HEK293T (cell line): Measurements from ENCODE around the gene GPD2.

Experiments used
- CTCF ChIA-PET: fragments of 350-600 bp; formaldehyde crosslinking; extraction: SDS; loops from one replicate; lab custom pipeline; 2021; ENCODE audit warnings: antibody characterized with exemption, inconsistent platforms; lab: Yijun Ruan, JAX
- POLR2A ChIA-PET: fragments of 350-600 bp; formaldehyde crosslinking; extraction: SDS; loops from one replicate; lab custom pipeline; 2020; ENCODE audit warnings: antibody characterized with exemption, inconsistent platforms; lab: Yijun Ruan, JAX
- DNase-seq: peaks from one replicate; pipeline ENCODE4 v3.0.0; 2012; ENCODE audit warnings: mixed read lengths; ENCODE audit errors: extremely low spot score
- ARNT ChIP-seq: fragments of 450-650 bp; IDR thresholded peaks from 2 replicates; pipeline ENCODE4 v1.6.1; 2017; ENCODE audit warnings: mild to moderate bottlenecking
- BHLHE40 ChIP-seq: fragments of 450-650 bp; IDR thresholded peaks from 2 replicates; pipeline ENCODE4 v1.6.1; 2016; ENCODE audit warnings: mild to moderate bottlenecking, moderate library complexity, borderline replicate concordance
- CTBP1 ChIP-seq: fragments of 450-650 bp; IDR thresholded peaks from 2 replicates; pipeline ENCODE4 v1.6.1; 2016; ENCODE audit warnings: borderline replicate concordance
- ELF4 ChIP-seq: fragments of 450-650 bp; IDR thresholded peaks from 2 replicates; pipeline ENCODE4 v1.6.1; 2017; ENCODE audit warnings: antibody characterized with exemption
- FOXA1 ChIP-seq: fragments of 450-650 bp; IDR thresholded peaks from 2 replicates; pipeline ENCODE4 v1.6.1; 2016; ENCODE audit warnings: mild to moderate bottlenecking
- FOXK2 ChIP-seq: fragments of 450-650 bp; IDR thresholded peaks from 2 replicates; pipeline ENCODE4 v1.6.1; 2016; ENCODE audit warnings: mild to moderate bottlenecking
- FOXM1 ChIP-seq: fragments of 450-650 bp; IDR thresholded peaks from 2 replicates; pipeline ENCODE4 v1.6.1; 2017; ENCODE audit warnings: mild to moderate bottlenecking, borderline replicate concordance
- HDGF ChIP-seq: fragments of 450-650 bp; IDR thresholded peaks from 2 replicates; pipeline ENCODE4 v1.6.1; 2017; ENCODE audit warnings: antibody characterized with exemption, borderline replicate concordance
- L3MBTL2 ChIP-seq: fragments of 450-650 bp; conservative IDR thresholded peaks from 2 replicates; pipeline ENCODE4 v1.6.1; 2016; ENCODE audit warnings: mild to moderate bottlenecking
- LEF1 ChIP-seq: fragments of 450-650 bp; IDR thresholded peaks from 2 replicates; pipeline ENCODE4 v1.6.1; 2017; ENCODE audit warnings: mild to moderate bottlenecking, borderline replicate concordance
- NFRKB ChIP-seq: fragments of 450-650 bp; IDR thresholded peaks from 2 replicates; pipeline ENCODE4 v1.6.1; 2016; ENCODE audit warnings: mild to moderate bottlenecking, moderate library complexity
- PKNOX1 ChIP-seq: fragments of 450-650 bp; IDR thresholded peaks from 2 replicates; pipeline ENCODE4 v1.6.1; 2016
- SP1 ChIP-seq: fragments of 450-650 bp; IDR thresholded peaks from 2 replicates; pipeline ENCODE4 v1.6.1; 2017
- SUZ12 ChIP-seq: fragments of 450-650 bp; IDR thresholded peaks from 2 replicates; pipeline ENCODE4 v1.6.1; 2016; ENCODE audit warnings: mild to moderate bottlenecking
- TARDBP ChIP-seq: fragments of 450-650 bp; IDR thresholded peaks from 2 replicates; pipeline ENCODE4 v1.6.1; 2016
- ZNF384 ChIP-seq: fragments of 450-650 bp; IDR thresholded peaks from 2 replicates; pipeline ENCODE4 v1.6.1; 2016

GPD2 gene

GRCh38 chr2:156430980-156431358 lies 5.2 kb upstream of the GPD2 start:
- ChIA-PET POLR2A (interaction anchor here (1.0 kb wide), 1 partner anchor 90 kb away, joined by 4 read pairs; no protein-coding TSS in a partner anchor), CTCF (interaction anchor here (0.6 kb wide), 1 partner anchor 297 kb away, joined by 3 read pairs; no protein-coding TSS in a partner anchor)
- DNase-seq: no peak
- TF ChIP-seq CTBP1 (no peak), ZNF384 (no peak), HDGF (no peak), BHLHE40 (no peak), NFRKB (no peak), L3MBTL2 (no peak), LEF1 (no peak), FOXK2 (no peak), ELF4 (no peak)

DNA sequence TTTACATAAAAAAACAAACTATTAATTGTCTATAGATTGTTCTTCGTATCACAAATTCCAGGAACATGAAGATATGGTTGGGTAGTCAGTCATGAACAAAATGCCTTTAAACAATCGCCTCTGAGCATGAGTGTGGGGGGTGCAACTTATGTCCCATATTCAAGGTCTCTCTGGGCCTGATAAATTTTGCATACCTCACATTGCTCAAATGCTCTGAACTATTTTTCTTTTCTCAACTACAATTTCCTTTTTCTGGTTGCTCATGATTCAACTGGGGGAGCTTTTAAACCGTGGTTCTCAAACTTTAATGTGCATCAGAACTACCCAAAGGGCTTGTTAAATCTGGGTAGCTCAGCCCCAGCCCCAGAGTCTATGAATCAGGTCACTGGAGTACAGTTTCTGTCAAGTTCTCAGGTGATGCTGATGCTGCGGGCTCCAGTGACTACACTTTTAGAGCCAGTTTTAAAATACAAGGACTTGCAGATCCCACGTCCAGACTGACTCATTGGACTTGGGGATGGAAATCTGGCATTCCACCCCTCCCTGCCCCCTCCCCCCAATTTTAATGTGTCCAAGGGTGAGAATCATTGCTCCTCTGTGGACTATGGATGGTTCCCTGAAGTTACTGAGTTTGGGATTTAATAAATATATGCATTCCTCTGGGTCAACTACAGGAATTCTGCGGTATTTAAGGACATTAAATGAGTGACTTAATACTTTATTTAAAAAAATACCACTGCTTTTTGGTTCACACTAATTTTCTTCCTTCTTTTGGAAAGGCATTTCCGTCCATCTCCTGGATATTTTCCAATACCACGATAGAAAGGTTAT lies 1.5 kb upstream of the GPD2 start:
- POLR2A ChIA-PET: interaction anchor here (1.7 kb wide), 1 partner anchor 29 kb away, joined by 4 read pairs; no protein-coding TSS in a partner anchor
- CTCF ChIA-PET: no interaction called here
- TF ChIP-seq TARDBP (no peak), ARNT (no peak), FOXM1 (no peak), PKNOX1 (no peak)
- no peak for DNase-seq

GRCh38 chr2:156435396-156435717 lies 822 bp upstream of the GPD2 start:
- ChIA-PET POLR2A (interaction anchor here (1.7 kb wide), 1 partner anchor 30 kb away, joined by 4 read pairs; no protein-coding TSS in a partner anchor), CTCF (no interaction called here)
- TF ChIP-seq SUZ12: no peak
- no peak for TF ChIP-seq CTBP1
- TF ChIP-seq L3MBTL2: no peak
- TF ChIP-seq SP1: no peak
- TF ChIP-seq PKNOX1: no peak
- no peak for TF ChIP-seq LEF1
- TF ChIP-seq HDGF: no peak
- no peak for TF ChIP-seq FOXK2
- TF ChIP-seq ELF4: no peak
- TF ChIP-seq FOXM1: no peak
- DNase-seq: no peak

DNA sequence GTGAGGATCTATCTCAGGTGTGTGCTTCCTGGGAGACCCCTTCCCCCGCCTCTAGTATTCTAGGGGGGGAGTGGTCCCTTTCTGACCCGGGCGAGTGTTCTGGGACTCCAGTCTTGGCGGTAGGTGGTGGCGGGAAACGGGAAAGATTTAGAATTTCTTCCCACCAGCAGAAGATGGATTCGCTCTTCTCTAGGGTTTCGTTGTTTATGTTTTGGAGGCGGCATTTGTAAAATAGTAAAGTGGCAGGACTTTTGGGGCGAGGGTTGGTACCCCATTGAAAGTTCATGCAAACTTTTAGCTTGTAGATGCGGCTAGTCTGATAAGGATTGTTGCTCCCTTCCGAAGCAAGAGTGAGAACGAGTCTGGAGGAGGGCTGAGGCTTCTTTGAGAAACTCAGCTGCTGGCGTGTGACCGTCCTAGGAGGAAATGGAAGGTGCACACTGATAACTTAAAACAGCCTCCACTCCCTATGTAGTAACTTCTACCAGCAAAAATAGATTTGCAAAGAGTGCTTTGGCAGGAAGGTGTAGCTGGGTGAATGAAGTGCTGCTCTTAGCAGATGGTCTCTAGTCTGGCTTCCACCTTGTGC lies 412 bp downstream of the GPD2 start:
- TF ChIP-seq CTBP1 (no peak), HDGF (no peak), L3MBTL2 (no peak), ARNT (no peak), SP1 (no peak), SUZ12 (no peak), FOXM1 (no peak), FOXA1 (no peak), PKNOX1 (no peak), FOXK2 (no peak), ELF4 (no peak), BHLHE40 (no peak), NFRKB (no peak), ZNF384 (no peak), LEF1 (no peak), TARDBP (no peak)
- CTCF ChIA-PET: no interaction called here
- no peak for DNase-seq
- POLR2A ChIA-PET: interaction anchor here (1.2 kb wide), 1 partner anchor 9 kb away, joined by 4 read pairs; no protein-coding TSS in a partner anchor

DNA sequence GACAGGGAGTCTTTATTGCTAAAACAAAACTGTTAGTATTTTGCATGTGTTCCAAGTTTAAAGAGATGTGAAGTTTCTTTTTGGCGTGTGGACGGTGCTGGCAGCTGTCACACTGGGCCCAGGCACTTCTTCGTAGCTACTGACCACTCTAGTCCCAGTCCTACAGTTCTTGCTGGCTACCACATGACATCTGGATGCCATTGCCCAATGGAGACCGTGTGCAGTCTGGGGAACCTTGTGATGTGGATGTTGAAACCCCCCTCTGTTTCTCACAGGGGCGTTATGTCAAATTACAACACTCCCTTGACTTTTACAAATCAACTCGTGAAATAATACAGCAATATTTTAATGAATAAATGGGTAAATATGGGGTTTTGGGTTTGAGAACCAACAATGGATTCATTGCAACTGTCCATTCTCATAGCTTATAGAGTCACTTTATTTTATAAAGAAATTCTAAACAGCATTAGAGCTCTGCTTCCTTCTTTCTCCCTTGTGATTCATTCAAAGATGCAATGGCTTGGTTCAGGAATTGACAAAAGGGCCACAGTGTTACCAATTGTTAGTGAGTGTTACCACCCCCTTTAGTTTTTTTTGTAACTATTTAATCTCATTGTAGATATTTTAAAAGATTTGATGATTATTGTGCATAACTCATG lies 1.2 kb downstream of the GPD2 start:
- CTCF ChIA-PET: no interaction called here
- no peak for TF ChIP-seq HDGF
- no peak for TF ChIP-seq PKNOX1
- POLR2A ChIA-PET: interaction anchor here (1.2 kb wide), 1 partner anchor 9 kb away, joined by 4 read pairs; no protein-coding TSS in a partner anchor
- DNase-seq: no peak
